ENCODE measurements around the gene DDX42.

DNA sequence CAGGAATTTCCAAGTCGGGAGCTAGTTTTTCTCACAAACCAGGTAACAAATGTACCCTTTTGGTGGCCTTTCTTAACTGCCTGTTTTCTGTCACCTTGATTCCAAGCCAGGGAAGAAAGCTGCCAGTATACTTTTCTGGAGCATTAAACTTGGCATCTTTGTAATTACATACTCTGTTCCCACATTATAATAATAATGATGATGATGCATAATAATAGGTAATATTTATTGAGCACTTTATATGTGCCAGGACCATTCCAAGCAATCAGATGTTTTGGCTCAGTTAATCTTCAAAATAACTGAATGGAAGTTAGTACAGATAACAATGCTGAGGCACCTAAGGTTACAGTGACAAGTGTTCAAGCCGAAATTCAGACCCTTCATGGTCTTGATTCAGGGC lies 42.2 kb downstream of the DDX42 start:
- no peak for TF ChIP-seq CTCF (IDR thresholded peaks at IDR 0.05)
- no peak for TF ChIP-seq POLR2A (IDR thresholded peaks at IDR 0.05)

Measured in esophagus squamous epithelium (tissue), 4 donors.